Measurements from ENCODE around the gene HPSE2.

Gene HPSE2

DNA sequence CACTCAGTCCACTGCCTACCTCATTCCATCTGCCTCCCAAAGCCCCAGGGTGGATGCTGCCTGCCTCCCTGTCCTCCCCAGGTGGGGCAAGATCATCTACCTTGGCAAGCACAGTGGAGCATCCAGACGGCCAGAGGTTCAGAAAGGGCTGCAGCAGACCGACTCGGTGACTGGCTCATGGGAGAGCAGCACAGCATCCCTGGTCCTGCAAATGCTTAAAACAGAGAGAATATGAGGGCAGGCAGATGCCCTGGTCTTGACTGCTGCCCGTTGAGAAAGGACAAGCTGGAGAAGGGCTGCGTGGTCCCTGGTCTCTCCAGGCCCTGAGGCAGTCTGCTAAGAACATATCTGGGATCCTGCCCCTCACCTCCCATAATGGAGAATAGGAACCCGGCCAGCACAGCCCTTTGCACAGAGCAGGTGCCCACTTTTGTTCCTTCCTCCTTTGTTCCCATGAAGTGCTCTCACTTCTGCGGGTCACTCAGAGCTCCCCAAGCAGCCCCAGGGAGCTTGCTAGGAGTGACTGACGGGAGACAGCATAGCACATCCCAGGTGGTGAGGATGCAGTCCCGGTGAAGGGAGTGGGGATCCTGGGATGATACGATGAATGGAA, 790.3 kb downstream of the HPSE2 start:
- TF ChIP-seq BACH2 (CRISPR knock-in tag; IDR thresholded peaks at IDR 0.05; ENCODE audit: borderline replicate concordance) (no peak), PPARA (CRISPR knock-in tag; IDR thresholded peaks at IDR 0.05; ENCODE audit: borderline replicate concordance) (no peak), CSDC2 (CRISPR knock-in tag; IDR thresholded peaks at IDR 0.05) (no peak), ARNTL (CRISPR knock-in tag; IDR thresholded peaks at IDR 0.05; ENCODE audit: borderline replicate concordance, low read depth) (no peak), ZNF8 (CRISPR knock-in tag; IDR thresholded peaks at IDR 0.05) (no peak), RARB (CRISPR knock-in tag; IDR thresholded peaks at IDR 0.05) (no peak), SNAI2 (CRISPR knock-in tag; IDR thresholded peaks at IDR 0.05) (no peak)
- ATAC-seq = no peak

DNA sequence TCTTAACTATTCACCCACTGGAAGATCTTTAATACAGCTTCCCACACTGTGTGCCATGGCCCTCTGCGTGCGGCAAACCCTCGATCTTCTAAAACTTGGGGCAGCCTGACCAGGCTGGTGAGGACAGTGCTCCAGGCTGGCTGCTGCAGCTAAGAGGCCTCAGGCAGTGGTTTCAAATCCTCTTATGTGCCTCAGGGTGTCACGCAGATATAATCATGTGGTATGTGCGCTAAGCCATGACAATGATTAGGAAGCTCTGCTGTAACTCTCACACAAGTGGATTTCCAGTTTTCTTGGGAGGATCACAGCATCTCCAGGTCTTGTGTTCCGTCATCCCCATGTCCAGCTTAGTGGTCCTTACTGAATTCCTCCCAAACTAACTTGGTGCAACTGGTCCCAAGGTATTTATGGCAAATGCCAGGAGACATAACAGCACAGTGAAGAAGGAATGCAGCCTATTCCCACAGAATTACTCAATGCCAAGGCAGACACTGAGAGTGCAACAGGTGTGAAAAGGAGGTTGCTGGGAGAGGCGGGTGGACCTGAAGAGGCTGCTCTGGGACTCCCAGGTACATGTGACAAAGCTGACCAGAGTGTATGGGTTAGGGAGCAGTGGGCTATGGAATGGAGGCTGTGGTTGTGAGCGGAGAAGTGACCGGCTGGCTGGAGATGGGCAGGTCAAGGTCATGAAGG, 791.2 kb downstream of the HPSE2 start:
- ATAC-seq = no peak
- TF ChIP-seq PPARA (CRISPR knock-in tag; IDR thresholded peaks at IDR 0.05; ENCODE audit: borderline replicate concordance) = no peak
- no peak for TF ChIP-seq PATZ1 (CRISPR knock-in tag; IDR thresholded peaks at IDR 0.05; ENCODE audit: borderline replicate concordance)
- TF ChIP-seq CSDC2 (CRISPR knock-in tag; IDR thresholded peaks at IDR 0.05) = no peak
- TF ChIP-seq BACH2 (CRISPR knock-in tag; IDR thresholded peaks at IDR 0.05; ENCODE audit: borderline replicate concordance) = no peak
- TF ChIP-seq ZNF70 (CRISPR knock-in tag; IDR thresholded peaks at IDR 0.05) = no peak
- TF ChIP-seq ZFP30 (CRISPR knock-in tag; IDR thresholded peaks at IDR 0.05) = no peak
- TF ChIP-seq, protein P1, sequence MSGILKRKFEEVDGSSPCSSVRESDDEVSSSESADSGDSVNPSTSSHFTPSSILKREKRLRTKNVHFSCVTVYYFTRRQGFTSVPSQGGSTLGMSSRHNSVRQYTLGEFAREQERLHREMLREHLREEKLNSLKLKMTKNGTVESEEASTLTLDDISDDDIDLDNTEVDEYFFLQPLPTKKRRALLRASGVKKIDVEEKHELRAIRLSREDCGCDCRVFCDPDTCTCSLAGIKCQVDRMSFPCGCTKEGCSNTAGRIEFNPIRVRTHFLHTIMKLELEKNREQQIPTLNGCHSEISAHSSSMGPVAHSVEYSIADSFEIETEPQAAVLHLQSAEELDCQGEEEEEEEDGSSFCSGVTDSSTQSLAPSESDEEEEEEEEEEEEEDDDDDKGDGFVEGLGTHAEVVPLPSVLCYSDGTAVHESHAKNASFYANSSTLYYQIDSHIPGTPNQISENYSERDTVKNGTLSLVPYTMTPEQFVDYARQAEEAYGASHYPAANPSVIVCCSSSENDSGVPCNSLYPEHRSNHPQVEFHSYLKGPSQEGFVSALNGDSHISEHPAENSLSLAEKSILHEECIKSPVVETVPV (CRISPR knock-in tag; IDR thresholded peaks at IDR 0.05) = no peak
- TF ChIP-seq ZNF565 (CRISPR knock-in tag; conservative IDR thresholded peaks at IDR 0.05; ENCODE audit: low read depth) = no peak

DNA sequence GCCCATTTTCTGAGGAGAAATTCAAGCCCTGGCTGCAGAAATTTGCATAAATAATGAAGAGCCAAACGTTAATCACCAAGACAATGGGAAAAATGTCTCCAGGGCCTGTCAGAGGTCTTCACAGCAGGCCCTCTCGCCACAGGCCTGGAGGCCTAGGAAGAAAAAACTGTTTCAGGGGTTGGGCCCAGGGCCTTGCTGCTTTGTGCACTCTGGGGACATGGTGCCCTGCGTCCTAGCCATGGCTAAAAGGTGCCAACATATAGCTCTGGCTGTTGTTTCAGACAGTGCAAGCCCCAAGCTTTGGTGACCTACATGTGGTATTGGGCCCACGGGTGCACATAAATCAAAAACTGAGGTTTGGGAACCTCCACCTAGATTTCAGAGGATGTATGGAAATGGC, 796.9 kb downstream of the HPSE2 start:
- ATAC-seq = no peak
- TF ChIP-seq GLIS3 (CRISPR knock-in tag; IDR thresholded peaks at IDR 0.05) = no peak
- no peak for TF ChIP-seq OSR1 (CRISPR knock-in tag; IDR thresholded peaks at IDR 0.05)
- TF ChIP-seq ISL1 (CRISPR knock-in tag; IDR thresholded peaks at IDR 0.05) = no peak
- no peak for TF ChIP-seq CSDC2 (CRISPR knock-in tag; IDR thresholded peaks at IDR 0.05)
- TF ChIP-seq, protein P1 (CRISPR knock-in tag; IDR thresholded peaks at IDR 0.05) = no peak

- ATAC-seq = no peak
- TF ChIP-seq, protein P2, sequence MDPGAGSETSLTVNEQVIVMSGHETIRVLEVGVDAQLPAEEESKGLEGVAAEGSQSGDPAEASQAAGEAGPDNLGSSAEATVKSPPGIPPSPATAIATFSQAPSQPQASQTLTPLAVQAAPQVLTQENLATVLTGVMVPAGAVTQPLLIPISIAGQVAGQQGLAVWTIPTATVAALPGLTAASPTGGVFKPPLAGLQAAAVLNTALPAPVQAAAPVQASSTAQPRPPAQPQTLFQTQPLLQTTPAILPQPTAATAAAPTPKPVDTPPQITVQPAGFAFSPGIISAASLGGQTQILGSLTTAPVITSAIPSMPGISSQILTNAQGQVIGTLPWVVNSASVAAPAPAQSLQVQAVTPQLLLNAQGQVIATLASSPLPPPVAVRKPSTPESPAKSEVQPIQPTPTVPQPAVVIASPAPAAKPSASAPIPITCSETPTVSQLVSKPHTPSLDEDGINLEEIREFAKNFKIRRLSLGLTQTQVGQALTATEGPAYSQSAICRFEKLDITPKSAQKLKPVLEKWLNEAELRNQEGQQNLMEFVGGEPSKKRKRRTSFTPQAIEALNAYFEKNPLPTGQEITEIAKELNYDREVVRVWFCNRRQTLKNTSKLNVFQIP (CRISPR knock-in tag; IDR thresholded peaks at IDR 0.05; ENCODE audit: borderline replicate concordance, low read depth) = no peak
- TF ChIP-seq GLIS3 (CRISPR knock-in tag; IDR thresholded peaks at IDR 0.05) (no peak), ZC3H10 (CRISPR knock-in tag; IDR thresholded peaks at IDR 0.05) (no peak), BACH2 (CRISPR knock-in tag; IDR thresholded peaks at IDR 0.05; ENCODE audit: borderline replicate concordance) (no peak), OSR1 (CRISPR knock-in tag; IDR thresholded peaks at IDR 0.05) (no peak), PPARA (CRISPR knock-in tag; IDR thresholded peaks at IDR 0.05; ENCODE audit: borderline replicate concordance) (no peak), RARB (CRISPR knock-in tag; IDR thresholded peaks at IDR 0.05) (no peak), CREB5 (CRISPR knock-in tag; IDR thresholded peaks at IDR 0.05; ENCODE audit: low read depth) (no peak), ZNF565 (CRISPR knock-in tag; conservative IDR thresholded peaks at IDR 0.05; ENCODE audit: low read depth) (no peak), TOX (CRISPR knock-in tag; IDR thresholded peaks at IDR 0.05; ENCODE audit: borderline replicate concordance) (no peak), ZFP3 (CRISPR knock-in tag; IDR thresholded peaks at IDR 0.05) (no peak), CSDC2 (CRISPR knock-in tag; IDR thresholded peaks at IDR 0.05) (no peak)
Observed at GRCh38 chr10:98436704-98437103, 798.9 kb downstream of the HPSE2 start.
